IMR-90 (cell line): ENCODE data around the gene ADPRHL1. TPM values are rescaled to one million over a fixed set of nuclear protein-coding genes. Genes with fewer than 3 reads are reported as not detected.

Source experiments
- ATAC-seq: fragments of 200-7000 bp; cut with Tn5 transposase; 2 replicates; pipeline ENCODE4 v1.9.1; 2020; ENCODE audit warnings: low read depth, mild to moderate bottlenecking, moderate library complexity
- BruUV-seq: library from RNA; stranded (reverse); fragments of 400-500 nt; replicated peaks from 2 replicates; lab custom pipeline; 2021; lab: Mats Ljungman, UMichigan
- CTCF ChIA-PET: fragments of 300-600 bp; formaldehyde crosslinking; extraction: SDS; loops from one replicate; lab custom pipeline; 2021; ENCODE audit warnings: antibody characterized with exemption; lab: Yijun Ruan, JAX
- POLR2A ChIA-PET: fragments of 300-600 bp; sonication (Branson Sonifier 250); formaldehyde crosslinking; loops from one replicate; lab custom pipeline; 2022; ENCODE audit warnings: antibody characterized with exemption; ENCODE audit not compliant: unreplicated experiment; lab: Charles Lee
- DNase-seq: peaks from one replicate; pipeline ENCODE4 v3.0.0; 2013
- H2AFZ ChIP-seq: replicated peaks from 2 replicates; pipeline ENCODE3; 2013; ENCODE audit warnings: low read length, mild to moderate bottlenecking; ENCODE audit not compliant: poor library complexity
- H2AK5ac ChIP-seq: 2 replicates; pipeline ENCODE4 v1.6.1; 2013; ENCODE audit warnings: low read depth, low read length, inconsistent platforms
- H2AK9ac ChIP-seq: replicated peaks from 2 replicates; pipeline ENCODE3; 2013; ENCODE audit warnings: mild to moderate bottlenecking, low read depth, low read length, moderate library complexity; ENCODE audit not compliant: poor library complexity
- H2BK120ac ChIP-seq: 2 replicates; pipeline ENCODE4 v1.6.1; 2013; ENCODE audit warnings: low read depth, low read length, inconsistent platforms
- H2BK15ac ChIP-seq: 3 replicates; pipeline ENCODE4 v1.6.1; 2013; ENCODE audit warnings: low read depth, low read length, inconsistent platforms
- H2BK20ac ChIP-seq: 2 replicates; pipeline ENCODE4 v1.6.1; 2013; ENCODE audit warnings: low read depth, mild to moderate bottlenecking, inconsistent platforms, low read length, moderate library complexity
- H2BK5ac ChIP-seq: 2 replicates; pipeline ENCODE4 v1.6.1; 2013; ENCODE audit warnings: mild to moderate bottlenecking, low read depth, low read length, inconsistent platforms; ENCODE audit not compliant: poor library complexity, severe bottlenecking
- H3K14ac ChIP-seq: replicated peaks from 2 replicates; pipeline ENCODE4 v1.6.1; 2013; ENCODE audit warnings: low read depth, low read length, inconsistent platforms
- H3K18ac ChIP-seq: 2 replicates; pipeline ENCODE4 v1.6.1; 2013; ENCODE audit warnings: low read depth, low read length, control low read depth
- H3K23ac ChIP-seq: 2 replicates; pipeline ENCODE4 v1.6.1; 2013; ENCODE audit warnings: low read depth, low read length, inconsistent platforms
- H3K27ac ChIP-seq: 2 replicates; pipeline ENCODE4 v1.5.1; 2013; ENCODE audit warnings: mild to moderate bottlenecking, control low read depth, low read length; ENCODE audit not compliant: insufficient read depth
- H3K27me3 ChIP-seq: 2 replicates; pipeline ENCODE4 v1.6.1; 2013; ENCODE audit warnings: low read length; ENCODE audit not compliant: control insufficient read depth, insufficient read depth
- H3K36me3 ChIP-seq: 2 replicates; pipeline ENCODE4 v1.6.1; 2013; ENCODE audit warnings: low read length, mixed read lengths; ENCODE audit not compliant: control insufficient read depth, insufficient read depth
- H3K4ac ChIP-seq: 2 replicates; pipeline ENCODE4 v1.6.1; 2013; ENCODE audit warnings: low read depth, low read length, inconsistent platforms
- H3K4me1 ChIP-seq: 2 replicates; pipeline ENCODE4 v1.6.1; 2013; ENCODE audit warnings: low read length, mixed read lengths; ENCODE audit not compliant: control insufficient read depth, insufficient read depth
- H3K4me2 ChIP-seq: 2 replicates; pipeline ENCODE4 v1.6.1; 2013; ENCODE audit warnings: low read depth, mild to moderate bottlenecking, control low read depth, low read length, moderate library complexity
- H3K4me3 ChIP-seq: 2 replicates; pipeline ENCODE4 v1.5.1; 2013; ENCODE audit warnings: low read depth, mild to moderate bottlenecking, control low read depth, low read length, moderate library complexity; ENCODE audit not compliant: insufficient read depth
- H3K56ac ChIP-seq: 2 replicates; pipeline ENCODE4 v1.6.1; 2013; ENCODE audit warnings: low read length, inconsistent platforms; ENCODE audit not compliant: insufficient read depth; ENCODE audit errors: extremely low read depth
- H3K79me1 ChIP-seq, 2 experiments: 2 replicates each; pipeline ENCODE4 v1.6.1; 2013; ENCODE audit warnings: low read length in 2 of 2, inconsistent platforms in 1 of 2, low read depth in 1 of 2
- H3K9ac ChIP-seq: 2 replicates; pipeline ENCODE4 v1.6.1; 2013; ENCODE audit warnings: low read depth, low read length, control low read depth
- H3K9me1 ChIP-seq: 2 replicates; pipeline ENCODE4 v1.6.1; 2013; ENCODE audit warnings: low read length, inconsistent platforms; ENCODE audit not compliant: insufficient read depth
- H3K9me3 ChIP-seq: 2 replicates; pipeline ENCODE4 v1.6.1; 2013; ENCODE audit warnings: low read length; ENCODE audit not compliant: control insufficient read depth, insufficient read depth
- H4K20me1 ChIP-seq: 2 replicates; pipeline ENCODE4 v1.6.1; 2013; ENCODE audit warnings: low read length, inconsistent platforms; ENCODE audit not compliant: insufficient read depth
- H4K5ac ChIP-seq: 2 replicates; pipeline ENCODE4 v1.6.1; 2013; ENCODE audit warnings: mild to moderate bottlenecking, low read depth, low read length, control low read depth
- H4K8ac ChIP-seq, 2 experiments: 2 replicates each; pipeline ENCODE4 v1.6.1; 2013; ENCODE audit warnings: low read depth in 2 of 2, low read length in 2 of 2, control low read depth in 1 of 2, inconsistent platforms in 1 of 2
- H4K91ac ChIP-seq: 2 replicates; pipeline ENCODE4 v1.6.1; 2013; ENCODE audit warnings: low read depth, low read length, inconsistent platforms; ENCODE audit not compliant: insufficient read depth
- CHD1 ChIP-seq: IDR thresholded peaks from 2 replicates; pipeline ENCODE4 v1.6.1; 2012; ENCODE audit warnings: low read depth, low read length, improper control_type of control experiment
- ELK1 ChIP-seq: fragments of 150-350 bp; IDR thresholded peaks from 2 replicates; pipeline ENCODE4 v1.6.1; 2016; ENCODE audit warnings: low read depth, mild to moderate bottlenecking, low read length, moderate library complexity, borderline replicate concordance
- FOS ChIP-seq: fragments of 150-350 bp; IDR thresholded peaks from 2 replicates; pipeline ENCODE4 v1.6.1; 2016; ENCODE audit warnings: low read depth, low read length
- MAZ ChIP-seq: IDR thresholded peaks from 2 replicates; pipeline ENCODE4 v1.6.1; 2012; ENCODE audit warnings: low read depth, mild to moderate bottlenecking, low read length, improper control_type of control experiment, moderate library complexity, borderline replicate concordance
- MXI1 ChIP-seq: IDR thresholded peaks from 2 replicates; pipeline ENCODE4 v1.6.1; 2012; ENCODE audit warnings: low read depth, mild to moderate bottlenecking, low read length, moderate library complexity, borderline replicate concordance
- POLR2A ChIP-seq: IDR thresholded peaks from 2 replicates; pipeline ENCODE4 v1.6.1; 2012; ENCODE audit warnings: mild to moderate bottlenecking, low read depth, low read length
- RAD21 ChIP-seq: IDR thresholded peaks from 2 replicates; pipeline ENCODE4 v1.6.1; 2012; ENCODE audit warnings: low read length, improper control_type of control experiment
- RCOR1 ChIP-seq: IDR thresholded peaks from 2 replicates; pipeline ENCODE4 v1.6.1; 2012; ENCODE audit warnings: mild to moderate bottlenecking, low read length, improper control_type of control experiment; ENCODE audit not compliant: insufficient replicate concordance
- USF2 ChIP-seq: fragments of 150-350 bp; IDR thresholded peaks from 2 replicates; pipeline ENCODE4 v1.6.1; 2017; ENCODE audit warnings: mild to moderate bottlenecking, antibody characterized with exemption, low read length, low read depth
- WGBS, 2 experiments: methylation state at CpG; one replicate each; pipeline versions ENCODE4 v1.1.5 to v1.1.7; 2013; ENCODE audit warnings: missing lambda C conversion rate in 2 of 2; ENCODE audit not compliant: insufficient read length in 1 of 2; ENCODE audit errors: extremely low coverage in 2 of 2; 5-methylcytosine and 5-hydroxymethylcytosine counted together
- dilution Hi-C: fragments of 300-500 bp; cut with HindIII; formaldehyde crosslinking; loops from one replicate; pipeline ENCODE4 v1.14.3; 2018; ENCODE audit warnings: low sequenced_read_pairs; ENCODE audit not compliant: unreplicated experiment
- in situ Hi-C: fragments of 300-500 bp; cut with MboI; formaldehyde crosslinking; loops from 3 replicates; pipeline ENCODE4 v1.14.3; 2019; ENCODE audit warnings: low sequenced_read_pairs, inconsistent platforms, mixed read lengths
- intact Hi-C: fragments of 100-400 bp; cut with micrococcal nuclease; formaldehyde crosslinking; loops from 2 replicates; pipeline ENCODE4 v1.10.0; 2022
- polyA plus RNA-seq, 3 experiments: library from polyadenylated mRNA; depleted of rRNA; stranded (reverse); fragments of >200 nt; gene quantifications; 2 replicates each; pipeline ENCODE4 v1.2.3, GENCODE V29; 2012; ENCODE audit warnings: low replicate concordance in 1 of 3
- total RNA-seq: library from RNA; depleted of rRNA; stranded (reverse); fragments of >200 nt; gene quantifications from 2 replicates; pipeline ENCODE4 v1.2.3, GENCODE V29; 2012

ADPRHL1 gene
- total and polyA plus RNA-seq, 2 of the 4 experiments (the other 2 are of a cell fraction): 0.36 to 0.67 TPM

GRCh38 chr13:113490496-113491417 is 37.5 kb upstream of the ADPRHL1 start, which contains the start of gene DCUN1D2:
DCUN1D2 (minus strand) TSS chr13:113490711; CDS start chr13:113490669, 42 bp downstream.
- intact Hi-C loops: no loop called here
- H2AK9ac ChIP-seq: peak within 1 kb of the TSS; percentile 98
- peaks cover 32% of the 10 kb centered on the region for H3K9me1 ChIP-seq
- H2BK15ac ChIP-seq: no peak within 1 kb of the TSS
- peak; percentile 90 for ATAC-seq
- peak within 1 kb of the TSS; percentile 77 for H3K4ac ChIP-seq
- H3K56ac ChIP-seq: peak within 1 kb of the TSS; percentile 85; the same call in 1 of the 2 replicates
- dilution Hi-C loops: no loop called here
- peak within 1 kb of the TSS; percentile 95 for H3K23ac ChIP-seq
- no peaks in the 10 kb centered on the region for H3K9me3 ChIP-seq
- H2AFZ ChIP-seq: peak within 1 kb of the TSS; percentile 97
- DNase-seq: peak; percentile 96
- peak within 1 kb of the TSS; percentile 77 for H3K4me3 ChIP-seq
- H3K14ac ChIP-seq: peak within 1 kb of the TSS; percentile 89
- CTCF ChIA-PET: no interaction called here
- H3K9ac ChIP-seq: peak within 1 kb of the TSS; percentile 94
- no peak within 1 kb of the TSS for H2BK20ac ChIP-seq
- 1% methylated on average over 71 of the region's 115 CpGs; no CpG with 5 or more reads in 1 of the 2 experiments for WGBS, 2 experiments
- no TSS peak for BruUV-seq
- H3K27me3 ChIP-seq: no peaks in the 10 kb centered on the region
- POLR2A ChIA-PET: interaction anchor here (0.6 kb wide), 2 partner anchors 10 to 11 kb away, joined by 7 to 8 read pairs; no protein-coding TSS in a partner anchor
- peak within 1 kb of the TSS; percentile 63 for H2BK120ac ChIP-seq
- peaks cover 69% of the 10 kb centered on the region for H4K20me1 ChIP-seq
- H2AK5ac ChIP-seq: peak within 1 kb of the TSS; percentile 84
- H3K27ac ChIP-seq: peak within 1 kb of the TSS; percentile 95
- peak within 1 kb of the TSS; percentile 43 for H4K5ac ChIP-seq
- H4K91ac ChIP-seq: peak within 1 kb of the TSS; percentile 77
- in situ Hi-C loops: no loop called here
- peak; percentile 35; the same call in 1 of the 2 replicates for TF ChIP-seq POLR2A
- peak; percentile 82; the same call in 1 of the 2 replicates for TF ChIP-seq MAZ
- TF ChIP-seq RAD21: no peak
- no peak for TF ChIP-seq USF2
- no peak for TF ChIP-seq CHD1
- peak; percentile 77 for TF ChIP-seq RCOR1
- TF ChIP-seq MXI1: peak; percentile 30; the same call in 1 of the 2 replicates
- no peak for TF ChIP-seq ELK1
- peak; percentile 2; the same call in 1 of the 2 replicates for TF ChIP-seq FOS
- H3K36me3 ChIP-seq: peaks cover 12% of the 10 kb centered on the region
- H3K79me1 ChIP-seq: peaks cover 52 to 77% of the 10 kb centered on the region in 2 experiments
- peaks cover 16% of the 10 kb centered on the region for H3K4me1 ChIP-seq
- peak within 1 kb of the TSS; percentile 12 to 57; a peak in 3 of 4 replicates for H4K8ac ChIP-seq
- H3K4me2 ChIP-seq: peak within 1 kb of the TSS; percentile 88
- peak within 1 kb of the TSS; percentile 82 for H2BK5ac ChIP-seq
- peak within 1 kb of the TSS; percentile 39 for H3K18ac ChIP-seq
